WTC11 (cell line): Measurements from ENCODE around the gene DMWD. TPM values are rescaled to one million over a fixed set of nuclear protein-coding genes. Genes with fewer than 3 reads are reported as not detected.

Source experiments
- ATAC-seq: fragments of 200-7000 bp; cut with Tn5 transposase; 2 replicates; pipeline ENCODE4 v1.10.0; 2021; ENCODE audit warnings: mild to moderate bottlenecking, moderate library complexity
- CTCF ChIA-PET: fragments of 300-600 bp; sonication (Branson Sonifier 250); formaldehyde crosslinking; loops from one replicate; lab custom pipeline; 2021; ENCODE audit warnings: antibody characterized with exemption; lab: Charles Lee
- POLR2A ChIA-PET: fragments of 350-600 bp; sonication (Branson Sonifier 250); formaldehyde crosslinking; loops from one replicate; lab custom pipeline; 2021; ENCODE audit warnings: antibody characterized with exemption; lab: Charles Lee
- DNase-seq: peaks from one replicate; pipeline ENCODE4 v3.0.0; 2021; ENCODE audit warnings: low spot score
- H3K27ac Mint-ChIP-seq: 2 replicates; pipeline ENCODE4 v1.8.0; 2021; ENCODE audit warnings: mixed read lengths
- H3K27me3 Mint-ChIP-seq: 2 replicates; pipeline ENCODE4 v1.8.0; 2021; ENCODE audit warnings: low read depth, mild to moderate bottlenecking, moderate library complexity, mixed read lengths
- H3K36me3 Mint-ChIP-seq: 2 replicates; pipeline ENCODE4 v1.8.0; 2021; ENCODE audit warnings: mixed read lengths
- H3K4me1 Mint-ChIP-seq: 2 replicates; pipeline ENCODE4 v1.8.0; 2022; ENCODE audit warnings: mixed read lengths
- H3K4me3 Mint-ChIP-seq: 2 replicates; pipeline ENCODE4 v1.8.0; 2021; ENCODE audit warnings: mild to moderate bottlenecking, moderate library complexity, mixed read lengths
- H3K9me3 Mint-ChIP-seq: 2 replicates; pipeline ENCODE4 v1.8.0; 2021; ENCODE audit warnings: mixed read lengths
- E2F1 ChIP-seq: sonication (generic); formaldehyde crosslinking; IDR thresholded peaks from 2 replicates; pipeline ENCODE4 v1.8.0; 2022; ENCODE audit warnings: mild to moderate bottlenecking, missing genetic modification reagents
- ELF4 ChIP-seq: sonication (generic); formaldehyde crosslinking; IDR thresholded peaks from 2 replicates; pipeline ENCODE4 v1.8.1; 2022; ENCODE audit warnings: low read depth, mild to moderate bottlenecking, moderate library complexity, missing genetic modification reagents
- ERG ChIP-seq: fragments of 250-450 bp; sonication (Bioruptor Pico); IDR thresholded peaks from 2 replicates; pipeline ENCODE4 v1.8.0; 2021; ENCODE audit warnings: mild to moderate bottlenecking
- GABPB1 ChIP-seq: sonication (generic); formaldehyde crosslinking; IDR thresholded peaks from 2 replicates; pipeline ENCODE4 v1.8.1; 2023; ENCODE audit warnings: mild to moderate bottlenecking, missing genetic modification reagents
- GTF2I ChIP-seq: fragments of 250-450 bp; sonication (Bioruptor Pico); conservative IDR thresholded peaks from 2 replicates; pipeline ENCODE4 v1.4.0; 2021; ENCODE audit warnings: mild to moderate bottlenecking
- HMGXB4 ChIP-seq: sonication (generic); formaldehyde crosslinking; IDR thresholded peaks from 2 replicates; pipeline ENCODE4 v1.8.1; 2023; ENCODE audit warnings: mild to moderate bottlenecking, moderate library complexity, missing genetic modification reagents
- NR3C1 ChIP-seq: sonication (generic); formaldehyde crosslinking; conservative IDR thresholded peaks from 2 replicates; pipeline ENCODE4 v1.8.1; 2023; ENCODE audit warnings: low read depth, mild to moderate bottlenecking, missing genetic modification reagents
- PREB ChIP-seq: sonication (generic); formaldehyde crosslinking; IDR thresholded peaks from 2 replicates; pipeline ENCODE4 v1.8.1; 2022; ENCODE audit warnings: mild to moderate bottlenecking, missing genetic modification reagents, moderate library complexity, borderline replicate concordance
- PRRX2 ChIP-seq: fragments of 250-450 bp; sonication (Bioruptor Pico); IDR thresholded peaks from 2 replicates; pipeline ENCODE4 v1.8.0; 2021; ENCODE audit warnings: mild to moderate bottlenecking
- RELA ChIP-seq: sonication (generic); formaldehyde crosslinking; IDR thresholded peaks from 2 replicates; pipeline ENCODE4 v1.8.1; 2022; ENCODE audit warnings: missing genetic modification reagents, mild to moderate bottlenecking, borderline replicate concordance
- SMAD3 ChIP-seq: sonication (generic); formaldehyde crosslinking; IDR thresholded peaks from 2 replicates; pipeline ENCODE4 v1.8.0; 2022; ENCODE audit warnings: missing genetic modification reagents, mild to moderate bottlenecking, borderline replicate concordance
- SP1 ChIP-seq: sonication (generic); formaldehyde crosslinking; conservative IDR thresholded peaks from 2 replicates; pipeline ENCODE4 v1.8.1; 2022; ENCODE audit warnings: missing genetic modification reagents
- USF2 ChIP-seq: sonication (generic); formaldehyde crosslinking; IDR thresholded peaks from 2 replicates; pipeline ENCODE4 v1.8.1; 2023; ENCODE audit warnings: mild to moderate bottlenecking, missing genetic modification reagents, moderate library complexity
- ZNF121 ChIP-seq: sonication (generic); formaldehyde crosslinking; IDR thresholded peaks from 2 replicates; pipeline ENCODE4 v1.8.0; 2023; ENCODE audit warnings: missing genetic modification reagents
- ZNF232 ChIP-seq: sonication (generic); formaldehyde crosslinking; IDR thresholded peaks from 2 replicates; pipeline ENCODE4 v1.8.0; 2022; ENCODE audit warnings: mild to moderate bottlenecking, missing genetic modification reagents
- ZNF317 ChIP-seq: sonication (generic); formaldehyde crosslinking; IDR thresholded peaks from 2 replicates; pipeline ENCODE4 v1.8.1; 2023; ENCODE audit warnings: low read depth, mild to moderate bottlenecking, moderate library complexity, missing genetic modification reagents, borderline replicate concordance
- ZNF532 ChIP-seq: fragments of 250-450 bp; sonication (Bioruptor Pico); IDR thresholded peaks from 2 replicates; pipeline ENCODE4 v1.9.0; 2021; ENCODE audit warnings: mild to moderate bottlenecking, borderline replicate concordance
- total RNA-seq: library from RNA; stranded (reverse); gene quantifications from 3 replicates; pipeline ENCODE4 v1.2.3, GENCODE V29; 2021

The DMWD gene
- total RNA-seq, 1 experiment from 2014 or later = 60.7 TPM

GRCh38 chr19:45793876-45794275 lies 1.2 kb upstream of the DMWD start:
- peaks cover 43% of the 10 kb centered on the region for H3K27me3 Mint-ChIP-seq
- ChIA-PET CTCF (interaction anchor here (1.3 to 4.9 kb wide), 6 partner anchors 11 to 24 kb away, joined by 3 to 43 read pairs (median 11); partner anchors contain the start of genes RSPH6A and SIX5), POLR2A (no interaction called here)
- TF ChIP-seq ELF4 (CRISPR knock-in tag) (no peak), SMAD3 (CRISPR knock-in tag) (no peak), RELA (no peak), ERG (CRISPR knock-in tag) (no peak), ZNF532 (no peak)
- no peak for DNase-seq
- peaks cover 8% of the 10 kb centered on the region for H3K36me3 Mint-ChIP-seq
- ATAC-seq = no peak
- H3K4me1 Mint-ChIP-seq = peaks cover 17% of the 10 kb centered on the region
- H3K4me3 Mint-ChIP-seq = no peak overlapping the region
- no peaks in the 10 kb centered on the region for H3K9me3 Mint-ChIP-seq
- peak overlapping the region; percentile 93; the same call in 1 of the 2 replicates for H3K27ac Mint-ChIP-seq

GRCh38 chr19:45793178-45793564 lies 526 bp upstream of the DMWD start:
- POLR2A ChIA-PET = interaction anchor here (0.6 to 1.2 kb wide), 10 partner anchors 11 to 85 kb away, joined by 3 to 6 read pairs (median 4); partner anchors contain the start of genes DMPK, FBXO46 and SIX5
- H3K27ac Mint-ChIP-seq = no peak overlapping the region; the same call in 1 of the 2 replicates
- H3K4me1 Mint-ChIP-seq = peaks cover 17% of the 10 kb centered on the region
- DNase-seq (no peak), ATAC-seq (no peak; the same call in 1 of the 2 replicates)
- CTCF ChIA-PET = interaction anchor here (0.6 to 4.9 kb wide), 14 partner anchors 11 to 307 kb away, joined by 3 to 43 read pairs (median 4); partner anchors contain the start of genes DMPK, FOXA3, RSPH6A and SIX5
- H3K27me3 Mint-ChIP-seq = peaks cover 37% of the 10 kb centered on the region
- peak overlapping the region; percentile 53 for H3K4me3 Mint-ChIP-seq
- H3K9me3 Mint-ChIP-seq = no peaks in the 10 kb centered on the region
- H3K36me3 Mint-ChIP-seq = peaks cover 16% of the 10 kb centered on the region
- TF ChIP-seq SMAD3 (CRISPR knock-in tag) (no peak), PREB (CRISPR knock-in tag) (no peak), ELF4 (CRISPR knock-in tag) (no peak), NR3C1 (no peak), USF2 (no peak), ZNF317 (CRISPR knock-in tag) (no peak), ZNF121 (CRISPR knock-in tag) (no peak), GTF2I (no peak), RELA (no peak), ZNF532 (no peak), HMGXB4 (CRISPR knock-in tag) (no peak), GABPB1 (CRISPR knock-in tag) (no peak), E2F1 (CRISPR knock-in tag) (no peak), PRRX2 (CRISPR knock-in tag) (no peak), SP1 (CRISPR knock-in tag) (no peak), ZNF232 (CRISPR knock-in tag) (no peak)
